Left colon (tissue), 2 donors: ENCODE results near the gene CTSH. TPM values are rescaled to one million over a fixed set of nuclear protein-coding genes. Genes with fewer than 3 reads are reported as not detected.
"Not testable (repeated sequence)": the region's sequence is repeated elsewhere in the genome, so short reads cannot be mapped to it uniquely, and the experiment has no call there.

Experiments used
- ATAC-seq: fragments of 200-7000 bp; cut with Tn5 transposase; one replicate; pipeline ENCODE4 v1.9.1; 2020; ENCODE audit warnings: mild to moderate bottlenecking, moderate library complexity
- DNase-seq, 2 donors: peaks; one replicate each; pipeline ENCODE4 v3.0.0-alpha.2; 2020
- intact Hi-C, 2 donors: fragments of 100-400 bp; cut with DNase I in 1 of 2; cut with micrococcal nuclease in 1 of 2; formaldehyde crosslinking; loops; one replicate each; pipeline versions ENCODE4 v1.11.2 to v1.14.0; 2022; cut with DNase I, micrococcal nuclease
- total RNA-seq, 2 donors: library from RNA; stranded (reverse); fragmentation: NEBNext Ultra II Directional; extraction: Animal tissue kit (Norgen Biotek cat#: 25700); gene quantifications; one replicate each; pipeline ENCODE4 v1.2.1, GENCODE V29; 2021
- donor health status: DM: no; HTN: no; CAD: no.
- donor health status: DM: yes; HTN: yes; CAD: no.

The CTSH gene
- total RNA-seq, 2 donors from 2014 or later = 25.6 to 66.7 TPM

GRCh38 chr15:78928176-78928575, 16.7 kb downstream of the CTSH start:
- intact Hi-C loops, DNase-seq, ATAC-seq: not testable (repeated sequence)

- ATAC-seq = no peak
- DNase-seq = no peak
- intact Hi-C loops = no loop called here
Measured at GRCh38 chr15:78927077-78927790, 17.6 kb downstream of the CTSH start.

GRCh38 chr15:78925956-78926743, 18.7 kb downstream of the CTSH start:
- intact Hi-C loops = no loop called here
- ATAC-seq (peak; percentile 17), DNase-seq (no peak)

GRCh38 chr15:78925076-78925624, 19.7 kb downstream of the CTSH start:
- ATAC-seq (no peak), DNase-seq (no peak)
- intact Hi-C loops = no loop called here

- no peak for DNase-seq
- intact Hi-C loops = no loop called here
- ATAC-seq = no peak
Measured at GRCh38 chr15:78923480-78924360, 21.1 kb downstream of the CTSH start.

- ATAC-seq = no peak
- intact Hi-C loops = no loop called here
Measured at GRCh38 chr15:78923015-78923414, 21.8 kb downstream of the CTSH start.

GRCh38 chr15:78922527-78922926, 22.3 kb downstream of the CTSH start:
- ATAC-seq (no peak), DNase-seq (no peak)
- intact Hi-C loops = no loop called here

More at GRCh38 chr15:78923015-78923414, 21.8 kb downstream of the CTSH start:
- DNase-seq = no peak

GRCh38 chr15:78921940-78922339, 22.9 kb downstream of the CTSH start:
- ATAC-seq (peak; percentile 11), DNase-seq (no peak)
- intact Hi-C loops = no loop called here

- DNase-seq = no peak
- no peak for ATAC-seq
- intact Hi-C loops = no loop called here
Measured at GRCh38 chr15:78921517-78921916, 23.3 kb downstream of the CTSH start.

- DNase-seq (no peak), ATAC-seq (no peak)
- intact Hi-C loops = no loop called here
Measured at GRCh38 chr15:78917888-78918287, 27.0 kb downstream of the CTSH start.

GRCh38 chr15:78916088-78916487, 28.8 kb downstream of the CTSH start:
- intact Hi-C loops = no loop called here
- ATAC-seq (no peak), DNase-seq (no peak)

- ATAC-seq = peak; percentile 28
- DNase-seq = no peak
- intact Hi-C loops = no loop called here
Measured at GRCh38 chr15:78915341-78916087, 29.3 kb downstream of the CTSH start.

- intact Hi-C loops = no loop called here
- peak; percentile 49 for ATAC-seq
- DNase-seq = no peak
Measured at GRCh38 chr15:78914027-78914764, 30.6 kb downstream of the CTSH start.

GRCh38 chr15:78913012-78913411, 31.8 kb downstream of the CTSH start:
- ATAC-seq (no peak), DNase-seq (no peak)
- intact Hi-C loops = no loop called here

- intact Hi-C loops = no loop called here
- no peak for ATAC-seq
- no peak for DNase-seq
Measured at GRCh38 chr15:78912316-78912715, 32.5 kb downstream of the CTSH start.

GRCh38 chr15:78910271-78910670, 34.6 kb downstream of the CTSH start:
- DNase-seq = no peak
- intact Hi-C loops = no loop called here
- no peak for ATAC-seq

GRCh38 chr15:78909791-78910228, 35.0 kb downstream of the CTSH start:
- peak; percentile 58 for ATAC-seq
- no peak for DNase-seq
- intact Hi-C loops = loop anchor here in 1 of 2 donors (10.0 kb wide), 1 partner anchor 275 kb away; no protein-coding TSS in a partner anchor
